Inferior parietal cortex (tissue), 1 donor: Measurements from ENCODE around the gene ANKS6.

Experiments used
- DNase-seq: peaks from one replicate; pipeline ENCODE4 v3.0.0-alpha.2; 2016; ENCODE audit errors: extremely low spot score

Gene ANKS6

GRCh38 chr9:98796364-98797101 lies at the start of gene ANKS6:
Gene ANKS6, minus strand, starts transcription at chr9:98796555. Its CDS starts 64 bp downstream, at chr9:98796491.
- DNase-seq, result peak; percentile 78

GRCh38 chr9:98846081-98846480 lies 49.7 kb upstream of the ANKS6 start:
- no peak for DNase-seq

- no peak for DNase-seq
Observed at GRCh38 chr9:98842510-98842909, 46.2 kb upstream of the ANKS6 start.

- DNase-seq, result no peak
Observed at GRCh38 chr9:98839724-98840123, 43.4 kb upstream of the ANKS6 start.

- DNase-seq, result no peak
Observed at GRCh38 chr9:98838868-98839565, 42.7 kb upstream of the ANKS6 start.

GRCh38 chr9:98838155-98838867 lies 42.0 kb upstream of the ANKS6 start:
- no peak for DNase-seq

GRCh38 chr9:98837516-98837915 lies 41.2 kb upstream of the ANKS6 start:
- no peak for DNase-seq

- DNase-seq, result no peak
Observed at GRCh38 chr9:98836206-98836605, 39.9 kb upstream of the ANKS6 start.

- no peak for DNase-seq
Observed at GRCh38 chr9:98834386-98834785, 38.0 kb upstream of the ANKS6 start.

GRCh38 chr9:98833090-98833956 lies 37.0 kb upstream of the ANKS6 start:
- DNase-seq, result peak; percentile 48

GRCh38 chr9:98832768-98833089 lies 36.4 kb upstream of the ANKS6 start:
- DNase-seq, result no peak

GRCh38 chr9:98831696-98832095 lies 35.3 kb upstream of the ANKS6 start:
- no peak for DNase-seq

- no peak for DNase-seq
Observed at GRCh38 chr9:98830554-98830953, 34.2 kb upstream of the ANKS6 start.

- DNase-seq, result no peak
Observed at GRCh38 chr9:98829766-98830165, 33.4 kb upstream of the ANKS6 start.

- no peak for DNase-seq
Observed at GRCh38 chr9:98826716-98827115, 30.4 kb upstream of the ANKS6 start.

- DNase-seq, result no peak
Observed at GRCh38 chr9:98825414-98825813, 29.1 kb upstream of the ANKS6 start.

GRCh38 chr9:98823666-98824334 lies 27.4 kb upstream of the ANKS6 start:
- no peak for DNase-seq

GRCh38 chr9:98822661-98823060 lies 26.3 kb upstream of the ANKS6 start:
- no peak for DNase-seq

GRCh38 chr9:98821831-98822230 lies 25.5 kb upstream of the ANKS6 start:
- DNase-seq, result no peak

- no peak for DNase-seq
Observed at GRCh38 chr9:98819231-98819630, 22.9 kb upstream of the ANKS6 start.

- no peak for DNase-seq
Observed at GRCh38 chr9:98818764-98819163, 22.4 kb upstream of the ANKS6 start.
